Erythroblast (primary cell): ENCODE data around the gene DNAJB8.

Experiments used
- GATA1 ChIP-seq: IDR thresholded peaks from 2 replicates; pipeline ENCODE4 v1.6.1; 2011; ENCODE audit warnings: low read depth, mild to moderate bottlenecking, control low read depth, low read length, moderate library complexity
- POLR2A ChIP-seq: IDR thresholded peaks from 2 replicates; pipeline ENCODE4 v1.6.1; 2011; ENCODE audit warnings: mild to moderate bottlenecking, low read length

GRCh38 chr3:128483657-128484403 is 17.1 kb upstream of the DNAJB8 start:
- TF ChIP-seq POLR2A = peak; percentile 48
- TF ChIP-seq GATA1 = no peak
